Bronchial epithelial cell (primary cell): ENCODE measurements around the gene MPRIP. TPM values are rescaled to one million over a fixed set of nuclear protein-coding genes. Genes with fewer than 3 reads are reported as not detected.

Source experiments
- DNase-seq: peaks from one replicate; pipeline ENCODE4 v3.0.0-alpha.2; 2010; ENCODE audit warnings: low read depth
- FAIRE-seq: peaks from 2 replicates; lab custom pipeline; 2011; peaks lifted over from hg19 to GRCh38; lab: Jason Lieb, UNC
- H3K27me3 ChIP-seq: 2 replicates; pipeline ENCODE4 v1.5.1; 2011; ENCODE audit warnings: low read length; ENCODE audit not compliant: control insufficient read depth, insufficient read depth
- H3K36me3 ChIP-seq: 2 replicates; pipeline ENCODE4 v1.5.1; 2011; ENCODE audit warnings: low read length; ENCODE audit not compliant: control insufficient read depth, insufficient read depth
- H3K4me3 ChIP-seq: 2 replicates; pipeline ENCODE4 v1.5.1; 2011; ENCODE audit warnings: mild to moderate bottlenecking, low read depth, low read length, control low read depth
- CTCF ChIP-seq: IDR thresholded peaks from 2 replicates; pipeline ENCODE4 v1.5.1; 2011; ENCODE audit warnings: mild to moderate bottlenecking, moderate library complexity, low read length, control low read depth, inconsistent platforms; ENCODE audit not compliant: insufficient read depth, severe bottlenecking
- total RNA-seq: library from RNA; depleted of rRNA; stranded (reverse); fragments of >200 nt; gene quantifications from 2 replicates; pipeline ENCODE4 v1.2.1, GENCODE V29; 2014

The MPRIP gene
- total RNA-seq, 1 donor from 2014 or later = 183 TPM

DNA sequence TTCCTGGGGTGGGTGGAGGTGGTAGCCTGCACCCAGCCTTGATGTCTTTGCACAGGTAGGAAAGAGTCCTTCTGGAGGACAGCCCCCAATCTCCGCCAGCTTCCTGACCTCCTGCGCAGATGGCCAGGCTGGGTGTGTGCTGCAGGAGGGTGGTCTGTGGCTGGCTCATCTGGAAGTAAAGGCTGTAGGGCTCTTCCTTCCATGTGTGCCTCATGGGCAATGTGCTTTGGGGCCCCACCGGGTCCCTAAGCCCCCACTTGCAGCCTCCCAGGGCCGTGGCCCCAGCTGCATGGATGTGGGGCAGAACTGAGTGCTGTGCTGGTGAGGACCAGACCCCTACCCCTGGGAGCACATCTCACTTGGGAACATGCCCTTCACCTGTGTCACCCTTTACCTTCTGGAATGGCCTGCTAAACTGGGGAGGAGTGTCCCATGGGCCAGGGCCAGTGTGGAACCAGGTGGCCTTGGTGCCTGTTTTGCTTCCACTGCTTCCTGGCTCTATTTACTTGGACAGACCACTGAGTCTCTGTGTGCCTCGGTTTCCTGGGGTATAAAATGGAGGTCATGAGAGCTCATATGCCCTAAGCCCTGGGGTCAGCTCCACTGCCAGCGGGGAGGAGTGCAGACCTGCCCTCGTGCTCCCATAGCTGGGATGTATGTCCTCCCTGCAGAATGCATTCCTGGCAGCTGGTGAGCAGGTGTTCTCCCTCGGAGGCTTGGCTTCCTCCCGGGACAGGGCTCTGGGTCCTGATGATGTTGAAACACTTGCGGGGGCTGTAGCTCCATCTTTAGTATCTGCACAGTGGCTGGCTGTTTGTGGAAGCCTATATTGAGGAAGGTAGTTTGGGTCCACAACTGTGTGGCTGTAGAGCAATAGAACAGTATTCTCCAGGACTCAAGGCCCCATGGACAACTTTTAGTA is 18.0 kb downstream of the MPRIP start:
- H3K36me3 ChIP-seq = peaks cover 10% of the 10 kb centered on the region
- H3K27me3 ChIP-seq = no peaks in the 10 kb centered on the region
- H3K4me3 ChIP-seq = no peak overlapping the region
- no peak for FAIRE-seq
- no peak for DNase-seq
- TF ChIP-seq CTCF = no peak

DNA sequence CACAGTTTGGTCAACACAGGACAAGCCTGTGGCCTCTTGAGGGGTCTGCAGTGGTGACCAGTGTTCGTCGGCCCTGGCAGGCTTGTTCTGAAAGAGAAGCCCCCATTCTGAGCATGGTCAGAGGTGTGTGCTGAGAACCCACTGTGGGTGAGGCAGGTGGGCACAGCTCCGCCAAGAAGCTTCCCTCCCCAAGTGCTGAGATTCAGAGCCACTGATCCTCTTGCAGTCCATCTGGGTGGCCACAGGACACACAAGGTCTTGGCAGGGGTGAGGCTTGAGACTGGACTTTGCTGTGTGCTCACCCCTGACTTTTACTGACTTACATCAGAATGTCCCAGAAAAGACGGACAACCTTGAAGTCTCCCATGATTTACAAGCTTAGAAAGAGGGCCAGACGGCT is 18.7 kb downstream of the MPRIP start:
- no peak for TF ChIP-seq CTCF
- Histone ChIP-seq H3K36me3 (peaks cover 10% of the 10 kb centered on the region), H3K27me3 (no peaks in the 10 kb centered on the region), H3K4me3 (no peak overlapping the region)
- no peak for DNase-seq
- FAIRE-seq = no peak

- Histone ChIP-seq H3K27me3 (no peaks in the 10 kb centered on the region), H3K4me3 (no peak overlapping the region), H3K36me3 (peaks cover 10% of the 10 kb centered on the region)
- FAIRE-seq = no peak
- no peak for TF ChIP-seq CTCF
- DNase-seq = no peak
Measured at GRCh38 chr17:17061516-17061915, 19.3 kb downstream of the MPRIP start.

DNA sequence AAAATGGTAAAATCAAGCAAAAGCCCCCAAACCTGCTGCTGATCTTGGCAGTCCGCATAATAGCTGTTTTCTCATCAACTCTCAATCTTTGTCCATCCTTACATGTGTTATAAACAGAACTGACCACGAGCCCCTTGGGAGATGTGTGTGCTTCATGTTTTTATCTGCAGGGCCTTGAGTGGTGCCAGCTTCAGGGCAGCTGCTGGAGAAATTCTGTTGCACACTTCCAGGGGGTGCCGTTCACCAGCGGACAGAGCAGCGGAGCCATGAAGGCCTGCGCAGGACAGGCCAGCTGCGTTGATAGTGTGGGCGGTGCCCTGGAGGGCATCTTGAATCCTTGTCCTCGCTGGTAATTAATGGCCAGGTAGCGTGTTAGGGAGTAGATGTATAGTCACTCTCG is 20.1 kb downstream of the MPRIP start:
- TF ChIP-seq CTCF = no peak
- DNase-seq (no peak), FAIRE-seq (no peak)
- H3K36me3 ChIP-seq = peaks cover 8% of the 10 kb centered on the region
- H3K27me3 ChIP-seq = no peaks in the 10 kb centered on the region
- no peak overlapping the region for H3K4me3 ChIP-seq

- no peak for TF ChIP-seq CTCF
- FAIRE-seq (no peak), DNase-seq (peak; percentile 47)
- H3K36me3 ChIP-seq = peaks cover 8% of the 10 kb centered on the region
- H3K27me3 ChIP-seq = no peaks in the 10 kb centered on the region
- H3K4me3 ChIP-seq = no peak overlapping the region
Measured at GRCh38 chr17:17062866-17063265, 20.6 kb downstream of the MPRIP start.
